ENCODE data around the gene KRTAP16-1. TPM values are rescaled to one million over a fixed set of nuclear protein-coding genes. Genes with fewer than 3 reads are reported as not detected.

The KRTAP16-1 gene
- total and polyA plus RNA-seq, 2 of the 13 experiments (the other 11 are each of a cell fraction or from before 2014, with no cell fraction given) = not detected

GRCh38 chr17:41301916-41302901 lies 6.9 kb downstream of the KRTAP16-1 start, which contains the start of gene KRTAP29-1:
Gene KRTAP29-1, minus strand, starts transcription at chr17:41302851. Its CDS starts 0 bp downstream, at chr17:41302851.
- Histone ChIP-seq H4K20me1 (ENCODE audit: insufficient read depth, low read length) (no peaks in the 10 kb centered on the region), H3K27ac (ENCODE audit: extremely low read length, insufficient read depth, low read length) (no peak within 1 kb of the TSS), H2AFZ (ENCODE audit: low read length) (no peak within 1 kb of the TSS), H3K4me1 (ENCODE audit: insufficient read depth, low read length) (no peaks in the 10 kb centered on the region), H3K27me3 (ENCODE audit: control insufficient read depth in 1 of 2, insufficient read depth in 2 of 2, low read length in 2 of 2) (peaks cover 2 to 30% of the 10 kb centered on the region in 2 experiments; a peak in 3 of 5 replicates), H3K4me3 (replicated peaks in 1 of 3; ENCODE audit: insufficient read depth in 1 of 3, low read depth in 2 of 3, low read length in 3 of 3) (no peak within 1 kb of the TSS), H3K79me2 (ENCODE audit: insufficient read depth, low read length) (no peaks in the 10 kb centered on the region), H3K4me2 (ENCODE audit: low read depth, low read length) (no peak within 1 kb of the TSS), H3K9me3 (ENCODE audit: low read length) (no peaks in the 10 kb centered on the region), H3K36me3 (replicated peaks in 1 of 2; ENCODE audit: control insufficient read depth in 1 of 2, insufficient read depth in 2 of 2, low read length in 2 of 2) (no peaks in the 10 kb centered on the region), H3K9ac (ENCODE audit: insufficient read depth, low read depth, low read length) (no peak within 1 kb of the TSS)
- no peak for DNase-seq (ENCODE audit: low spot score)
- TF ChIP-seq, protein P1, sequence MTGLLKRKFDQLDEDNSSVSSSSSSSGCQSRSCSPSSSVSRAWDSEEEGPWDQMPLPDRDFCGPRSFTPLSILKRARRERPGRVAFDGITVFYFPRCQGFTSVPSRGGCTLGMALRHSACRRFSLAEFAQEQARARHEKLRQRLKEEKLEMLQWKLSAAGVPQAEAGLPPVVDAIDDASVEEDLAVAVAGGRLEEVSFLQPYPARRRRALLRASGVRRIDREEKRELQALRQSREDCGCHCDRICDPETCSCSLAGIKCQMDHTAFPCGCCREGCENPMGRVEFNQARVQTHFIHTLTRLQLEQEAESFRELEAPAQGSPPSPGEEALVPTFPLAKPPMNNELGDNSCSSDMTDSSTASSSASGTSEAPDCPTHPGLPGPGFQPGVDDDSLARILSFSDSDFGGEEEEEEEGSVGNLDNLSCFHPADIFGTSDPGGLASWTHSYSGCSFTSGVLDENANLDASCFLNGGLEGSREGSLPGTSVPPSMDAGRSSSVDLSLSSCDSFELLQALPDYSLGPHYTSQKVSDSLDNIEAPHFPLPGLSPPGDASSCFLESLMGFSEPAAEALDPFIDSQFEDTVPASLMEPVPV (CRISPR knock-in tag; IDR thresholded peaks at IDR 0.05) = no peak
- TF ChIP-seq KDM2A (CRISPR knock-in tag; IDR thresholded peaks at IDR 0.05; ENCODE audit: borderline replicate concordance, low read depth) (no peak), E2F5 (CRISPR knock-in tag; conservative IDR thresholded peaks at IDR 0.05) (no peak), PPARG (CRISPR knock-in tag; conservative IDR thresholded peaks at IDR 0.05) (no peak), FOXK1 (CRISPR knock-in tag; IDR thresholded peaks at IDR 0.05; ENCODE audit: borderline replicate concordance, low read depth) (no peak), SAP130 (CRISPR knock-in tag; IDR thresholded peaks at IDR 0.05; ENCODE audit: low read depth) (no peak), SMAD9 (CRISPR knock-in tag; IDR thresholded peaks at IDR 0.05) (no peak), ZNF549 (CRISPR knock-in tag; IDR thresholded peaks at IDR 0.05) (no peak), KLF11 (CRISPR knock-in tag; IDR thresholded peaks at IDR 0.05) (no peak), MEIS2 (CRISPR knock-in tag; IDR thresholded peaks at IDR 0.05) (no peak), PREB (CRISPR knock-in tag; IDR thresholded peaks at IDR 0.05) (no peak), PAWR (CRISPR knock-in tag; IDR thresholded peaks at IDR 0.05; ENCODE audit: borderline replicate concordance) (no peak), ZNF720 (CRISPR knock-in tag; IDR thresholded peaks at IDR 0.05) (no peak), YY1 (IDR thresholded peaks at IDR 0.05; ENCODE audit: insufficient read depth, insufficient replicate concordance, low read depth, low read length) (no peak), HMG20A (CRISPR knock-in tag; IDR thresholded peaks at IDR 0.05; ENCODE audit: borderline replicate concordance) (no peak), ZNF891 (CRISPR knock-in tag; IDR thresholded peaks at IDR 0.05) (no peak), FLYWCH1 (CRISPR knock-in tag; IDR thresholded peaks at IDR 0.05) (no peak)
- TF ChIP-seq, protein P2, sequence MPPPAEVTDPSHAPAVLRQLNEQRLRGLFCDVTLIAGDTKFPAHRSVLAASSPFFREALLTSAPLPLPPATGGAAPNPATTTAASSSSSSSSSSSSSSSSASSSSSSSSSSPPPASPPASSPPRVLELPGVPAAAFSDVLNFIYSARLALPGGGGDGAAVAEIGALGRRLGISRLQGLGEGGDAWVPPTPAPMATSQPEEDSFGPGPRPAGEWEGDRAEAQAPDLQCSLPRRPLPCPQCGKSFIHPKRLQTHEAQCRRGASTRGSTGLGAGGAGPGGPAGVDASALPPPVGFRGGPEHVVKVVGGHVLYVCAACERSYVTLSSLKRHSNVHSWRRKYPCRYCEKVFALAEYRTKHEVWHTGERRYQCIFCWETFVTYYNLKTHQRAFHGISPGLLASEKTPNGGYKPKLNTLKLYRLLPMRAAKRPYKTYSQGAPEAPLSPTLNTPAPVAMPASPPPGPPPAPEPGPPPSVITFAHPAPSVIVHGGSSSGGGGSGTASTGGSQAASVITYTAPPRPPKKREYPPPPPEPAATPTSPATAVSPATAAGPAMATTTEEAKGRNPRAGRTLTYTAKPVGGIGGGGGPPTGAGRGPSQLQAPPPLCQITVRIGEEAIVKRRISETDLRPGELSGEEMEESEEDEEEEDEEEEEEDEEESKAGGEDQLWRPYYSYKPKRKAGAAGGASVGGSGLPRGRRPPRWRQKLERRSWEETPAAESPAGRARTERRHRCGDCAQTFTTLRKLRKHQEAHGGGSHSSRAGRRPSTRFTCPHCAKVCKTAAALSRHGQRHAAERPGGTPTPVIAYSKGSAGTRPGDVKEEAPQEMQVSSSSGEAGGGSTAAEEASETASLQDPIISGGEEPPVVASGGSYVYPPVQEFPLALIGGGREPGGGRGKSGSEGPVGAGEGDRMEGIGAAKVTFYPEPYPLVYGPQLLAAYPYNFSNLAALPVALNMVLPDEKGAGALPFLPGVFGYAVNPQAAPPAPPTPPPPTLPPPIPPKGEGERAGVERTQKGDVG (CRISPR knock-in tag; IDR thresholded peaks at IDR 0.05; ENCODE audit: borderline replicate concordance) = no peak
- no peak for FAIRE-seq
- POLR2A ChIA-PET = no interaction called here
- no peak for ATAC-seq
- CTCF ChIA-PET (ENCODE audit: low intra/inter-chr PET ratio, low total read pairs) = no interaction called here
- WGBS (ENCODE audit: low lambda C conversion rate) = 15% methylated on average over 8 of the region's 11 CpGs
- BruUV-seq (replicated peaks) = no TSS peak
- intact Hi-C loops (cut with micrococcal nuclease; ENCODE audit: unreplicated experiment) = no loop called here
- in situ Hi-C loops (cut with HindIII; ENCODE audit: extremely low pct_ligation_motif_present, low pct_unique_long_range_greater_than_20kb) = no loop called here

Data from HepG2 (cell line).